ENCODE results near the gene RSPH1.

DNA sequence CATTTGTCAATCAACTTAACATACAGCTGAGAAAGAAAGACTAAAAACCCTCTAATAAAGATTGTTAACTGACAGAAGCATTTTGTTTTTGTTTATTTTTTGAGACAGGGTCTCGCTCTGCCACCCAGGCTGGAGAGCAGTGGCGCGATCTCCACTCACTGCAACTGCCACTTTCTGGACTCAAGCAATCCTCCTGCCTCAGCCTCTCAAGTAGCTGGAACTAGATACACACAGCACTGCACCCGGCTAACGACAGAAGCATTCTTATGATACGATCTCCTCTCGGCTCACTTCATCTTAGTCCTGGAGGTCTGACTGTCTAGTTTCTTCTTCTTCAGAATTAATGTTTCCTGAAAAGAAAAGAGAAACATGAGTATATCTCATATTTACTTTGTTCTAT lies 23.5 kb downstream of the RSPH1 start:
- TF ChIP-seq CTCF (IDR thresholded peaks at IDR 0.05) = no peak
- no peak for TF ChIP-seq POLR2A (IDR thresholded peaks at IDR 0.05)
- no peak for TF ChIP-seq EP300 (IDR thresholded peaks at IDR 0.05)

All from gastroesophageal sphincter (tissue), 3 donors.